Body of pancreas (tissue), 4 donors: ENCODE results near the gene CD80.

Source experiments
- POLR2A ChIP-seq, 3 donors: fragments of 450-650 bp; IDR thresholded peaks; one replicate each; pipeline ENCODE4 v1.6.1; 2016; ENCODE audit warnings: antibody characterized with exemption in 3 of 3, mild to moderate bottlenecking in 2 of 3
- TF ChIP-seq, protein P1 (sequence below), 7 experiments: fragments of 450-650 bp in 4 of 7; fragments of 200-600 bp in 3 of 7; sonication (generic) in 3 of 7; IDR thresholded peaks; one replicate each; pipeline ENCODE4 v1.5.1; 2016 to 2019; ENCODE audit warnings: antibody characterized with exemption in 7 of 7

DNA sequence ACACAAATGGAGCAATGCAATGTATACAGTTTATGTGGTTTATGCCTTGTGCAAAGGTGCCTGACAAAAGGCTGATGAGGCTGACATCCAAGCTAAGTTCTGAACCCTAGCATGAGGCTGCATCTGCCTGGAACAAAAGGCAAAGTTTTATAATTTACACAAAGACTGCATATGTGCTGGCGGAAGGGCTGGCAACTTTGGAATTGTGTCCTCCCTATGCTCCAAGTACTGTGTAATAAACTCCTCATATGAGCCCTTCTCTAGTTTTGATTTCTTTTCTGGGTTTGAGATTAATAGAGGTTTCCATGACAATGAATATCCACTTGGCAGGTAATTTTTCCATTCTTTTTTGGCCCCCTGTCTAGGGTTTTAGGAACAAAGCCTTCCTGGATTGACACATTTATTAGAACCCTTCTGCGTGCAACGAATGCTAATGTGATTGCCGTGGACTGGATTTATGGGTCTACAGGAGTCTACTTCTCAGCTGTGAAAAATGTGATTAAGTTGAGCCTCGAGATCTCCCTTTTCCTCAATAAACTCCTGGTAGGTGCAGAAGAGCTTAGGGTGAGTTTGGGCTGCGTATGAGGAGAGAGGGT is 49.1 kb upstream of the CD80 start:
- TF ChIP-seq, protein P1, sequence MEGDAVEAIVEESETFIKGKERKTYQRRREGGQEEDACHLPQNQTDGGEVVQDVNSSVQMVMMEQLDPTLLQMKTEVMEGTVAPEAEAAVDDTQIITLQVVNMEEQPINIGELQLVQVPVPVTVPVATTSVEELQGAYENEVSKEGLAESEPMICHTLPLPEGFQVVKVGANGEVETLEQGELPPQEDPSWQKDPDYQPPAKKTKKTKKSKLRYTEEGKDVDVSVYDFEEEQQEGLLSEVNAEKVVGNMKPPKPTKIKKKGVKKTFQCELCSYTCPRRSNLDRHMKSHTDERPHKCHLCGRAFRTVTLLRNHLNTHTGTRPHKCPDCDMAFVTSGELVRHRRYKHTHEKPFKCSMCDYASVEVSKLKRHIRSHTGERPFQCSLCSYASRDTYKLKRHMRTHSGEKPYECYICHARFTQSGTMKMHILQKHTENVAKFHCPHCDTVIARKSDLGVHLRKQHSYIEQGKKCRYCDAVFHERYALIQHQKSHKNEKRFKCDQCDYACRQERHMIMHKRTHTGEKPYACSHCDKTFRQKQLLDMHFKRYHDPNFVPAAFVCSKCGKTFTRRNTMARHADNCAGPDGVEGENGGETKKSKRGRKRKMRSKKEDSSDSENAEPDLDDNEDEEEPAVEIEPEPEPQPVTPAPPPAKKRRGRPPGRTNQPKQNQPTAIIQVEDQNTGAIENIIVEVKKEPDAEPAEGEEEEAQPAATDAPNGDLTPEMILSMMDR (IDR thresholded peaks at IDR 0.05) = no peak
- no peak for TF ChIP-seq POLR2A (IDR thresholded peaks at IDR 0.05)
